ENCODE data around the gene HBA2.
"Not testable (repeated sequence)": the region's sequence is repeated elsewhere in the genome, so short reads cannot be mapped to it uniquely, and the experiment has no call there.

The HBA2 gene

GRCh38 chr16:172374-172941 lies at the start of gene HBA2:
HBA2 (plus strand) TSS chr16:172876; CDS start chr16:172913, 37 bp downstream.
- DNase-seq: not testable (repeated sequence)

GRCh38 chr16:123558-124350 lies 48.9 kb upstream of the HBA2 start:
- DNase-seq: not testable (repeated sequence)

GRCh38 chr16:125011-125410 lies 47.7 kb upstream of the HBA2 start:
- no peak for DNase-seq

- no peak for DNase-seq
These were observed 43.6 kb upstream of the HBA2 start for GRCh38 chr16:129075-129474.

- no peak for DNase-seq
These were observed 42.0 kb upstream of the HBA2 start for GRCh38 chr16:130533-131173.

- no peak for DNase-seq
These were observed 40.6 kb upstream of the HBA2 start for GRCh38 chr16:132120-132519.

GRCh38 chr16:133716-134115 lies 39.0 kb upstream of the HBA2 start:
- DNase-seq: no peak

GRCh38 chr16:138049-138417 lies 34.6 kb upstream of the HBA2 start:
- DNase-seq: no peak

GRCh38 chr16:140175-140857 lies 32.4 kb upstream of the HBA2 start:
- no peak for DNase-seq

GRCh38 chr16:142405-142967 lies 30.2 kb upstream of the HBA2 start:
- DNase-seq: no peak

- no peak for DNase-seq
These were observed 29.6 kb upstream of the HBA2 start for GRCh38 chr16:143047-143446.

GRCh38 chr16:143456-143855 lies 29.2 kb upstream of the HBA2 start:
- no peak for DNase-seq

- no peak for DNase-seq
These were observed 27.9 kb upstream of the HBA2 start for GRCh38 chr16:144797-145252.

GRCh38 chr16:146646-147045 lies 26.0 kb upstream of the HBA2 start:
- DNase-seq: no peak

GRCh38 chr16:149024-149660 lies 23.5 kb upstream of the HBA2 start:
- DNase-seq: no peak

- DNase-seq: no peak
These were observed 20.2 kb upstream of the HBA2 start, which contains the start of gene HBZ for GRCh38 chr16:152141-153128. HBZ (plus strand) TSS chr16:152644; CDS start chr16:152910, 266 bp downstream.

GRCh38 chr16:153129-153521 lies 19.6 kb upstream of the HBA2 start:
- DNase-seq: not testable (repeated sequence)

- DNase-seq: not testable (repeated sequence)
These were observed 19.0 kb upstream of the HBA2 start for GRCh38 chr16:153550-154216.

GRCh38 chr16:154217-155030 lies 18.3 kb upstream of the HBA2 start:
- no peak for DNase-seq

GRCh38 chr16:155031-155398 lies 17.7 kb upstream of the HBA2 start:
- DNase-seq: no peak
